Measurements from ENCODE around the gene NTM.

NTM gene

DNA sequence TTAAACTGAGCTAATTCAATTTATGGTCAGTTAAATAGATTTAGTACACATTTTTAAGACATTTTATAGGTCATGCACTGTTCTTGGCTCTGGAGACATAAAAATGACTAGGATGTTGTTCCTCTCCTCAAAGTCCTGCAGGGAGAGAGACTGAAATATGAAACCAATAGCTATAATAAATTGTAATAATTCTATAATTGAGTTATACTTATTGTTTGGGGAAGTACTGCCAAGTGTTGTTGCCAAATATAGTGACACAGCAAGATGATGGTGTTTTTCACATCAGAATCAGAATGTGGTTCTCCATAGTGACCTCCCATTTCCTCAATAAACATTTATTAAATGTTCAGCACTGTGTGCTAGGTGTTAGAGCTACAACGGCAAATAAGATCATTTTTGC, 470.6 kb downstream of the NTM start:
- Histone ChIP-seq H3K4me1 (ENCODE audit: control insufficient read depth in 1 of 2, insufficient read depth in 2 of 2, low read length in 2 of 2) (peaks cover 0 to 4% of the 10 kb centered on the region in 2 donors), H3K9ac (ENCODE audit: low read depth in 1 of 2, low read length in 2 of 2) (no peak overlapping the region), H3K9me3 (ENCODE audit: control insufficient read depth in 1 of 2, low read length in 2 of 2) (no peaks in the 10 kb centered on the region), H3K4me3 (ENCODE audit: low read depth in 1 of 2, low read length in 2 of 2) (no peak overlapping the region), H3K36me3 (ENCODE audit: control insufficient read depth in 1 of 2, insufficient read depth in 2 of 2, low read length in 2 of 2) (no peaks in the 10 kb centered on the region), H3K27ac (ENCODE audit: low read depth, low read length) (no peak overlapping the region), H3K27me3 (ENCODE audit: control insufficient read depth in 1 of 2, insufficient read depth in 2 of 2, low read length in 2 of 2) (no peaks in the 10 kb centered on the region)

DNA sequence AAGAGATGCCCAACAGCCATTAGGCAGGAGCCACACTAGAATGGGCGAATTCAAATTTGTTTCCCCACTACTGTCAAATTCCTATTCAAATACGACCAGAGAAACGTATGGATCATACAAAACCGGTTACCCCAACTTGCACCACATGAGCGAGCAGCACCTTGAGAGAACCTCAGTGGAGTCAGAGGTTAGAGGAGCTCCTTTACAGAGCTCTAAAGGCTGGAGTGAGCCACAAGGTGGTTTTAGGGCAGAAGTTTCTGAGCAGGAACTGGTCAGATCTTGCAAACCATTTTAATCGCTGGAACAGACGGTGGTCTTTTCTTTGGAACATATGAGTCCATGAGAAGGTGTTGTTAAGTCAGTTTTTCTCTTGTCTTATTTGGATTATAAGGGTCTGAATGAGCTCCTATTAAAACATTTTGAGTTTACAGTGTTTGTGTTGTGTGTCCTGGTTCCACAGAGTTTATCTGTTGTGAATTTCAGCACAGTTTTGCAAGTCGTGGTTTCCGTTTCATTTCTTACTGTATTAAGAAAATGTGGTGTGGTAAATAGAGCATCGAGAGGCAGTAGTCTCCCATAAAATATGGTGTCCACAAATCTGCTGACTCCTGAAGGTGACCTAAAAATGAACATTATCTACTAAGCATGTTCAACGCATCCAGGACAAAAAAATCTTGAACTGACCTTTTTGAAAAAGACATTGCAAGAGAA, 471.7 kb downstream of the NTM start:
- Histone ChIP-seq H3K36me3 (ENCODE audit: control insufficient read depth in 1 of 2, insufficient read depth in 2 of 2, low read length in 2 of 2) (no peaks in the 10 kb centered on the region), H3K4me3 (ENCODE audit: low read depth in 1 of 2, low read length in 2 of 2) (no peak overlapping the region), H3K9me3 (ENCODE audit: control insufficient read depth in 1 of 2, low read length in 2 of 2) (no peaks in the 10 kb centered on the region), H3K4me1 (ENCODE audit: control insufficient read depth in 1 of 2, insufficient read depth in 2 of 2, low read length in 2 of 2) (peaks cover 0 to 4% of the 10 kb centered on the region in 2 donors), H3K9ac (ENCODE audit: low read depth in 1 of 2, low read length in 2 of 2) (no peak overlapping the region), H3K27ac (ENCODE audit: low read depth, low read length) (no peak overlapping the region), H3K27me3 (ENCODE audit: control insufficient read depth in 1 of 2, insufficient read depth in 2 of 2, low read length in 2 of 2) (no peaks in the 10 kb centered on the region)

DNA sequence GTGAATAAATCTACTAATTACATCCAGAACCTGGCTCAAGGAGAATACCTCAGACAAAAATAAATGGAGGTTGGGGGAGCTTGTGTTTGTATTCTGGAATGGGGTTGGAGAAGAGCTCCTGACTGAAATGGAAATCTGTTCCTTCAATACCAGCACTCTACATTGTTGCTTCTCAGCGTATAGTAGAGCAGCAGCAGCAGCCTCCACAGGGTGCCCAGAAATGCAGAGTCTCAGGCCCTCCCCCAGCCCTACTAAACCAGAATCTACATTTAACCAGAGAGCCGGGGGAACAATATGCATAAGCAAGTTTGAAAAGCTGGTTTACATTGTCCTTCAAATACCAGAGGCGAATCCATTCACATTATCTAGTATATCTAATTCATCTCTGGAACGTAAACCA, 474.8 kb downstream of the NTM start:
- no peaks in the 10 kb centered on the region for H3K27me3 ChIP-seq (ENCODE audit: control insufficient read depth in 1 of 2, insufficient read depth in 2 of 2, low read length in 2 of 2)
- H3K9me3 ChIP-seq (ENCODE audit: control insufficient read depth in 1 of 2, low read length in 2 of 2): no peaks in the 10 kb centered on the region
- H3K4me1 ChIP-seq (ENCODE audit: control insufficient read depth in 1 of 2, insufficient read depth in 2 of 2, low read length in 2 of 2): peaks cover 0 to 4% of the 10 kb centered on the region in 2 donors
- no peak overlapping the region for H3K27ac ChIP-seq (ENCODE audit: low read depth, low read length)
- H3K9ac ChIP-seq (ENCODE audit: low read depth in 1 of 2, low read length in 2 of 2): no peak overlapping the region
- no peak overlapping the region for H3K4me3 ChIP-seq (ENCODE audit: low read depth in 1 of 2, low read length in 2 of 2)
- H3K36me3 ChIP-seq (ENCODE audit: control insufficient read depth in 1 of 2, insufficient read depth in 2 of 2, low read length in 2 of 2): no peaks in the 10 kb centered on the region

DNA sequence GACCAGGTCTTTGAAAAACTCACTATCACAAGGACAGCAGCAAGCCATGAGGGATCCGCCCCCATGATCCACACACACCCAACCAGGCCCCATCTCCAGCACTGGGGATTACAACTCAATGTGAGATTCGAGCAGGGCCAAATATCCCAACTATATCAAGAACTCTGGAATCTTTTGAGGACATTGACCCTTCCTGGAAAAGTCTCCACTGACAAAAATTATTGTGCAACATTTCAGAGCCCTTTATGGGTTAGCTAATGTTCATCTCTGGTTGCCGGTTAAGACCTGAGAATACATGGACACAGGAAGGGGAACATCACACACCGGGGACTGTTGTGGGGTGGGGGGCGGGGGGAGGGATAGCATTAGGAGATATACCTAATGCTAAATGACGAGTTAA, 479.1 kb downstream of the NTM start:
- Histone ChIP-seq H3K9ac (ENCODE audit: low read depth in 1 of 2, low read length in 2 of 2) (no peak overlapping the region), H3K36me3 (ENCODE audit: control insufficient read depth in 1 of 2, insufficient read depth in 2 of 2, low read length in 2 of 2) (no peaks in the 10 kb centered on the region), H3K9me3 (ENCODE audit: control insufficient read depth in 1 of 2, low read length in 2 of 2) (no peaks in the 10 kb centered on the region), H3K27ac (ENCODE audit: low read depth, low read length) (no peak overlapping the region), H3K27me3 (ENCODE audit: control insufficient read depth in 1 of 2, insufficient read depth in 2 of 2, low read length in 2 of 2) (no peaks in the 10 kb centered on the region), H3K4me1 (ENCODE audit: control insufficient read depth in 1 of 2, insufficient read depth in 2 of 2, low read length in 2 of 2) (no peaks in the 10 kb centered on the region), H3K4me3 (ENCODE audit: low read depth in 1 of 2, low read length in 2 of 2) (no peak overlapping the region)

DNA sequence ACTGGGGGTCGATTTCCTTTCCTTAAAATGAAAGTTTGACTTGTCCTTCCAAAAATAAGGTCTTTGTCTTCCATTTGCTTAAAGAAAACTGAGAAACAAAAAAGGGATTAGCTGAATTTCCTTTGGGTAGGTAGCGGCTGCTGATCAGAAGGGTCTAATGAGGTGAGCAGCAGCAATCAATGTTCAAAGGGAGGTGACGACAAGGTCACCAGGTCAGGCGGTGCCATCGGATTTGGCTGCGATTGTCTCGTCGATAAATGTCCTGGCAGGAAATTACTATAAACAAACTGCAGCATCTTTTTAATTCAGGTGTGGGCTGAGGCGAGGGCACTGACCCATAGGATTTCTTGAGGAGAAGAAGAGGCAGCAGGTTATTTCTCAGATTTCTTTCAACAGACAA, 480.1 kb downstream of the NTM start:
- H3K4me1 ChIP-seq (ENCODE audit: control insufficient read depth in 1 of 2, insufficient read depth in 2 of 2, low read length in 2 of 2): no peaks in the 10 kb centered on the region
- no peak overlapping the region for H3K9ac ChIP-seq (ENCODE audit: low read depth in 1 of 2, low read length in 2 of 2)
- H3K36me3 ChIP-seq (ENCODE audit: control insufficient read depth in 1 of 2, insufficient read depth in 2 of 2, low read length in 2 of 2): no peaks in the 10 kb centered on the region
- no peak overlapping the region for H3K27ac ChIP-seq (ENCODE audit: low read depth, low read length)
- no peaks in the 10 kb centered on the region for H3K27me3 ChIP-seq (ENCODE audit: control insufficient read depth in 1 of 2, insufficient read depth in 2 of 2, low read length in 2 of 2)
- no peak overlapping the region for H3K4me3 ChIP-seq (ENCODE audit: low read depth in 1 of 2, low read length in 2 of 2)
- H3K9me3 ChIP-seq (ENCODE audit: control insufficient read depth in 1 of 2, low read length in 2 of 2): no peaks in the 10 kb centered on the region

DNA sequence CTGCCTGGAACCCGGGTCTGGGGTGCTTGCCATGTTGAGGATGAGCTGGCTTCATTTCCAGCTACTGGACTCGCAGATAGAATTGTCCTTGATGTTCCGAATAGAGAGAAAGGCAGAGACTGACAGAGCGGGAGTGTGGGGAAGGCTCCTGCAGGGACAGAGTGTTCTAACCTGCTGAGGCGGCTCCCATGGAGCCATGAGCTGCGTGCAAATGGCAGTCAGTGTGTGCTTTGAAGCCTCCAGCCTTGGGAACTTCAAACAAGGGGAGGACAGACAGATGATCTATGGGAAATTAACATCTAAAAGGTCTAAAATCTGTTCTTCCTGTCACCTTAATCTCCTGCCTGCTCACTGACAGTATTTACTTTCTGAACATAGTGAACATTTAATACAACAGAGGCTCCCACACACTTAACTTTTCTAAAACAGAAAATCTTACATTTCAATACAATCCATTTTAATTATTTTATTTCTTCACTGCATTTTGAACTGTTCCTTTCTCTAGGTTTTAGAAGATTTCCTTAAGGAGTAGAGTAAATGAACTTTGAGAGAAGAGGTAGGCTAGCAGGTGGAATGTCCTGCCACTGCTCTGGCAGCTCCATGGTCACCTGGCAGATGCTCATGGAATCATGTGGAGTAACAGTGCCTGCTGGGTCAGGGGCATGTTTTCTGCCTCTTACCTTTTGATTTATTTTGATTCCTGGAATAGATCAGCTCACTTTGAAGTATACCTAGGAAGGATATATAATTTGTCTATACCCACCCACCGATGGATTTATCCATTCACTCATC, 481.7 kb downstream of the NTM start:
- H3K9me3 ChIP-seq (ENCODE audit: control insufficient read depth in 1 of 2, low read length in 2 of 2): no peaks in the 10 kb centered on the region
- H3K27me3 ChIP-seq (ENCODE audit: control insufficient read depth in 1 of 2, insufficient read depth in 2 of 2, low read length in 2 of 2): no peaks in the 10 kb centered on the region
- H3K4me1 ChIP-seq (ENCODE audit: control insufficient read depth in 1 of 2, insufficient read depth in 2 of 2, low read length in 2 of 2): no peaks in the 10 kb centered on the region
- no peak overlapping the region for H3K27ac ChIP-seq (ENCODE audit: low read depth, low read length)
- no peaks in the 10 kb centered on the region for H3K36me3 ChIP-seq (ENCODE audit: control insufficient read depth in 1 of 2, insufficient read depth in 2 of 2, low read length in 2 of 2)
- H3K4me3 ChIP-seq (ENCODE audit: low read depth in 1 of 2, low read length in 2 of 2): no peak overlapping the region
- H3K9ac ChIP-seq (ENCODE audit: low read depth in 1 of 2, low read length in 2 of 2): no peak overlapping the region

DNA sequence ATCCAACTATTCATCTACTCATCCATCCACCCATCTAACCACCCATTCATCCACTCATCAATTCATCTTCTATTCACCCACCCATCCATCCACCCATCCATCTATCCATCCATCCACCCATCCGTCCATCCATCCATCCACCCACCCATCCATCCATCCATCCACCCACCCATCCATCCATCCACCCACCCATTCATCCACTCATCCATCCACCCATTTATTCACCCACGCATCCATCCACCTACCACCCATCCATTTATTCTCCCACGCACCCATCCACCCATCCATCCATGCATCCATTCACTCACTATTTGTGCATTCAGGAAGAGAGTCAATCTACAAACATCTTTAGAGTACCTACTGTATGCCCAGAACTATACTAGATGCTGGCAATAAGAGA, 482.3 kb downstream of the NTM start:
- H3K9ac ChIP-seq (ENCODE audit: low read depth in 1 of 2, low read length in 2 of 2): no peak overlapping the region
- no peaks in the 10 kb centered on the region for H3K27me3 ChIP-seq (ENCODE audit: control insufficient read depth in 1 of 2, insufficient read depth in 2 of 2, low read length in 2 of 2)
- no peak overlapping the region for H3K4me3 ChIP-seq (ENCODE audit: low read depth in 1 of 2, low read length in 2 of 2)
- H3K36me3 ChIP-seq (ENCODE audit: control insufficient read depth in 1 of 2, insufficient read depth in 2 of 2, low read length in 2 of 2): no peaks in the 10 kb centered on the region
- no peak overlapping the region for H3K27ac ChIP-seq (ENCODE audit: low read depth, low read length)
- H3K9me3 ChIP-seq (ENCODE audit: control insufficient read depth in 1 of 2, low read length in 2 of 2): no peaks in the 10 kb centered on the region
- no peaks in the 10 kb centered on the region for H3K4me1 ChIP-seq (ENCODE audit: control insufficient read depth in 1 of 2, insufficient read depth in 2 of 2, low read length in 2 of 2)

DNA sequence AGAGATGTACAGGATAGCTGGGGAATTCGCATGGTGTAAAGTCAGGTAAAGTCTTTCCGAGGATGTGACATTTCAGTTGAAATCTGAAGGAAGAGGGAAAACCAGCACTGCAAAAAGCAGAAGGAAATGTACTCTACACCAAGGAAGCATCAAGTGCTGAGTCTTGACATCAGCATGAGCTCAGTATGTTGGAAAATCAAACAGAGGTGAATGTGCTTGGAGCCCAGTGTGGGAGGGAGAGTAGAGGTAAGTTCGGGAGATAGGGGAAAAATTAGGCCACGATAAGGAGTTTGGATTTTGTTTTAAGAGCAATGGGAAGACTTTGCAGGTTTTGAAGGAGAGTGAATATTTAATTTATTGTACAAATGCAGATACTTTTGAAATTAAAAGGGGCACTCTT, 484.0 kb downstream of the NTM start:
- Histone ChIP-seq H3K36me3 (ENCODE audit: control insufficient read depth in 1 of 2, insufficient read depth in 2 of 2, low read length in 2 of 2) (no peaks in the 10 kb centered on the region), H3K27ac (ENCODE audit: low read depth, low read length) (no peak overlapping the region), H3K4me3 (ENCODE audit: low read depth in 1 of 2, low read length in 2 of 2) (no peak overlapping the region), H3K9ac (ENCODE audit: low read depth in 1 of 2, low read length in 2 of 2) (no peak overlapping the region), H3K4me1 (ENCODE audit: control insufficient read depth in 1 of 2, insufficient read depth in 2 of 2, low read length in 2 of 2) (no peaks in the 10 kb centered on the region), H3K27me3 (ENCODE audit: control insufficient read depth in 1 of 2, insufficient read depth in 2 of 2, low read length in 2 of 2) (no peaks in the 10 kb centered on the region), H3K9me3 (ENCODE audit: control insufficient read depth in 1 of 2, low read length in 2 of 2) (no peaks in the 10 kb centered on the region)

DNA sequence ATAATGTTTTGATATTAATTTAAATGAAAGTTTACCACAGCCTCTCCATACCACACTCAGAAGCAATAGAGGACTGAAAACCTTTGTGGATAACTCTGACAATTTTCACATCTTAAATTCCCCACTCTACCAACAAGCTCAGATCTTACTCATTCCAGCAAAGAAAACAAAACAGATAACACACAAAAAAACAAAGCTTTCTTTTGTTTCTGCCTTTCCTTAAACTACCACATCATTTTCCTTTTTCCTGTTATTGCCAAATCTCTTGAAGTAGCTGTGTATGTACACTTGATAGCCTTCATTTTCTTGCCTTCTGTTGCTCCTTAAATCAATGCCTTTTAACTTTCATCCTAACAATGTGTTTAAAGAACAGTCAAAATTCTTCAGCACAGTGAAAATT, 484.9 kb downstream of the NTM start:
- Histone ChIP-seq H3K36me3 (ENCODE audit: control insufficient read depth in 1 of 2, insufficient read depth in 2 of 2, low read length in 2 of 2) (no peaks in the 10 kb centered on the region), H3K27ac (ENCODE audit: low read depth, low read length) (no peak overlapping the region), H3K4me1 (ENCODE audit: control insufficient read depth in 1 of 2, insufficient read depth in 2 of 2, low read length in 2 of 2) (no peaks in the 10 kb centered on the region), H3K27me3 (ENCODE audit: control insufficient read depth in 1 of 2, insufficient read depth in 2 of 2, low read length in 2 of 2) (no peaks in the 10 kb centered on the region), H3K9ac (ENCODE audit: low read depth in 1 of 2, low read length in 2 of 2) (no peak overlapping the region), H3K4me3 (ENCODE audit: low read depth in 1 of 2, low read length in 2 of 2) (no peak overlapping the region), H3K9me3 (ENCODE audit: control insufficient read depth in 1 of 2, low read length in 2 of 2) (no peaks in the 10 kb centered on the region)

DNA sequence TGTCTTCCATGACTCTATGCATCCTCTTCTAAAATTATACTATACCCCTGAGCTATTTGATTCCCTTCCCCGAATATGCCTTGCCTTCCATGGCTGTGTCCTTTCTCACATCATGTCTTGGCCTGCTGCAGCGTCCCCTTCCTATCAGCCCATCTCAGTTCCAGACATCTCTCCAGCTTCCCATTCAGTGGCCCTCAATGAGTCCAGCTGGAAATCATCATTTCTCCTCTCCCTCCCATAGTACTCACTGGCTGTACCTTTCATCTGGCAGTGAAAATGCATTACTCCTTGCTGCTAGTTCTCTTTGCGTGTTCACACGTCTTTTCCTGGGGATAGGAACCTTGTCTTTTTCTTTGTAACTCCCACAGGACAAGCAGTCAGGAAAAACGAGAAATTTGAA, 486.8 kb downstream of the NTM start:
- Histone ChIP-seq H3K36me3 (ENCODE audit: control insufficient read depth in 1 of 2, insufficient read depth in 2 of 2, low read length in 2 of 2) (no peaks in the 10 kb centered on the region), H3K9me3 (ENCODE audit: control insufficient read depth in 1 of 2, low read length in 2 of 2) (no peaks in the 10 kb centered on the region), H3K27me3 (ENCODE audit: control insufficient read depth in 1 of 2, insufficient read depth in 2 of 2, low read length in 2 of 2) (no peaks in the 10 kb centered on the region), H3K9ac (ENCODE audit: low read depth in 1 of 2, low read length in 2 of 2) (no peak overlapping the region), H3K4me3 (ENCODE audit: low read depth in 1 of 2, low read length in 2 of 2) (no peak overlapping the region), H3K4me1 (ENCODE audit: control insufficient read depth in 1 of 2, insufficient read depth in 2 of 2, low read length in 2 of 2) (no peaks in the 10 kb centered on the region), H3K27ac (ENCODE audit: low read depth, low read length) (no peak overlapping the region)
